CD4-positive, alpha-beta T cell treated with Interleukin-21 for 1 hour (primary cell): ENCODE results near the gene RAC3.

Experiments used
- DNase-seq: peaks from one replicate; pipeline ENCODE4 v3.0.0-alpha.2; 2020

RAC3 gene

GRCh38 chr17:82045936-82046484 lies 14.5 kb downstream of the RAC3 start:
- no peak for DNase-seq

DNA sequence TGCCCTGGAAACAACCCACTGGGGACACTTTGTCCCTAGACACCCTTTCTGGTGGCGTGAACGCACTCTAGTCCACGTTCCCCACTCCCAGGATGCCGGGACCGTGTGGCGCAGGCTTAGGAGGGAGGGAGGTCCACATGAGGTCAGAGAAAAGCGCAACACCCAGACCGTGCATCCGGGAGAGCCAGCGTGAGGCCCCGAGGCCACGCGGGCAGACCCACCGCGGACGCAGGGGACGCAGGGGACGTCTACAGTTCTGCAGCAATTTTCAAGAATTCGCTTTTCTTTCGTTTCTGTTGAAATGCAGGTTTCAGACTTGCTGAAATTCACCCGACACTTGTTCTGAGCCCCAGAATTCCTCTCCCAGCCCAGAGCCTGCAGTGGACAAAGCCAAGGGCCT lies 15.4 kb downstream of the RAC3 start:
- DNase-seq, result no peak

DNA sequence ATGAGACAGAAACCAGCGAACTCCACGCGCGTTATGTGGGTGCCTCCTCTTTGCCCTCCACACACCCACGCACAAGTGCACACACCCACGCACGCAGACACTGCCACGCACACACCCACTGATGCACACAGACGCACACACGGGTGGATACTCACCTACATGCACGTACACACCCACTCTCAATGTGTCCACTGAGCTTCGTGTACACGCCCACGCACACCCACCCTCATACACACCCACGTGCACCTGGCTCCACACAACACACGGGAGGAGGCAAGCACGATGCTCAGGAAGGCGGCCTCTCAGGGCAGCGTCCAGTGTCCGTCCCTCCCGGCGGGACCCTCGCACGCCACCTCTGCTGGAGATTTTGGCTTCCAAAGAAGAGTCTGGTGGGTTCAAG lies 15.9 kb downstream of the RAC3 start:
- DNase-seq, result no peak

- DNase-seq, result no peak
These were observed 16.6 kb downstream of the RAC3 start for GRCh38 chr17:82047914-82048570.

DNA sequence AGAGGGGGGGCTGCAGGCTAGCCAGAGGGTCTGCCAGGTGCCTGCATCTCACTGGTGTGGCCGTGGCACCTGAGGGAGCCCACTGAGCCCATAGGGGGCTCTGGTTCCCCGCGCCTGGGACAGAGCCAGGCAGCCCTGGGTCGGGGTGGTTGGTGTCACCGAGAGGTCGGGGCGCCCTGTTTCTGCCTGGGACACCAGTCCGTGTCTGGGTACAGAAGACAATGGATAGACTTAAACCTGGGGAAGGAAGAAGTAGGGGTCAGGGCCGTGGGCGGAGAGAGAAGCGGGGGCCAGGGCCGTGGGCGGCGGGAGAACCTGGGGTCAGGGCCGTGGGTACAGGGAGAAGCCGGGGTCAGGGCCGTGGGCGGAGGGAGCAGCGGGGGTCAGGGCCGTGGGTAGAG lies 17.1 kb downstream of the RAC3 start:
- DNase-seq, result no peak

GRCh38 chr17:82049106-82049505 lies 17.6 kb downstream of the RAC3 start:
- no peak for DNase-seq

- no peak for DNase-seq
These were observed 18.1 kb downstream of the RAC3 start for GRCh38 chr17:82049521-82049971.

DNA sequence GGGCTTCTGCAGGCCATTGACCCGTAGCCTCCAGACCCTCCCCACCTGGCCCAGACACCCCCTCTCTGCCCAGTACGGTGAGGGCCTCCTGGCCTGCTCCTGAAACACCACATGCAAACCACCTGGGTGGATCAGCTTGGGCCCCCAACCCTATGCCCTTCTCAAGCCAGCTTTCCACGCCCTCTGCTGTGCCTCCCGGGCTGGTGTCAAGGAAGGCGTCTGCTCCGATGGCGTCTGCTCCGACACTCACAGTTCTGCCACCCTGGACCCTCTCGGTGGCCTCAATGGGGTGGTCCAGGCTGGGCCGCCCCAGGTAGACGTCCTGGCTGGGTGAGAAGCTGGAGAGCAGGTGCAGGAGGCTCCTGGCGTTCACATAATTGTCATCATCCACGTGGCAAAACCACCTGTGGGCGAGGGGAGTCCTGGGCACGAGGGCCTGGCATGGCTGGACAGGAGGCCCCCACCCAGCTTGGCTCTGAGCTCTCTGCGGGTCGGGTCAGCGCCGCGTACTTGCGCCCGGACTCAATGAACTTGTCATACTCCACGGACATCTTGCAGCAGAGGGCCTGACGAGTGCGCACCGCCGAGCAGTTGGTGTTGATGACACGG lies 18.8 kb downstream of the RAC3 start:
- no peak for DNase-seq

DNA sequence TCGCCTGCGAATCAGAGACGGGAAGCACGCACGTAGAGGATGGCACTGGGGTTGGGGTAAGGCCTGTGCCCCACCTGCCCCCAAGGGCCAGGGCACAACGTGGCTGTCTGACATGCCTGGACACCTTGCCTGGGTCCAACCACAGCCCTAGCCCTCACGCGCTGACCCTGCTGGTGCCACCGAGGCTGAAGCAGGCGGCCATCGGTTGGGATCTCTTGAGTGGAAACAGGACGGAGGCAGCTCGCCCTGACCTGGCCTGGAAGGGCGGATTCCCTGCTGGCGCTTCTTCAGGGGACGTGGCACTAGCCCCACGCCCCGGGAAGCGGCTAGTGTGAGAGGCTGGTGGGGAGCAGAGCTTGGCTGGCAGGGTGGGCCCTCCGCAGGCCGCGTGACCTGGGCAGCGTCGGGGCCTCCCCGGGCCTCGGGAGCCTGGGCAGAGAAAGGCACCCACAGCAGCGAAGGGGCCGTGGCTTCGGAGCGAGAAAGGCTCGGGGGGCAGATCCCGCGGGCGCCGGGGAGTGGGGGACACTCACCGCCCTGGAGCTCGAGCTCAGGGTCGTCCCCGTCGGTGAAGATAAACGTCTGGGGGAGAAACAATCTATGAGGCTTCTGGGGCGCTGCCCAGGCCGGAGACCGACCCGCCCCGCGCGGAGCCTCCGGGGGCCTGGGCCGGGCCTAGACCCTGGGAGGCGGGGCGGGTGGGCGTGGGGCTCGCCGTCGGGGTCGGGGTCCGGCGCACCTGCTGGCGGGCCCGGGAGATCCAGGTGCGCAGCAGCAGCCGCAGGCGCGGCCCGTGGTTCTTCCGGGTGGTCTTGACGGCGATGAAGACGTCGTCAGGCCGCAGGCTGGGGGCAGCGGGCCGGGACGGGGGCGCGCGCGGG lies 19.5 kb downstream of the RAC3 start:
- no peak for DNase-seq

GRCh38 chr17:82051776-82052637 lies 20.5 kb downstream of the RAC3 start, which contains the start of the genes GPS1 and RFNG:
Gene GPS1, plus strand, starts transcription at chr17:82051898. Its CDS starts 34 bp downstream, at chr17:82051932.
Gene RFNG, minus strand, starts transcription at chr17:82051811. Its CDS starts 45 bp downstream, at chr17:82051766.
- peak; percentile 77 for DNase-seq

DNA sequence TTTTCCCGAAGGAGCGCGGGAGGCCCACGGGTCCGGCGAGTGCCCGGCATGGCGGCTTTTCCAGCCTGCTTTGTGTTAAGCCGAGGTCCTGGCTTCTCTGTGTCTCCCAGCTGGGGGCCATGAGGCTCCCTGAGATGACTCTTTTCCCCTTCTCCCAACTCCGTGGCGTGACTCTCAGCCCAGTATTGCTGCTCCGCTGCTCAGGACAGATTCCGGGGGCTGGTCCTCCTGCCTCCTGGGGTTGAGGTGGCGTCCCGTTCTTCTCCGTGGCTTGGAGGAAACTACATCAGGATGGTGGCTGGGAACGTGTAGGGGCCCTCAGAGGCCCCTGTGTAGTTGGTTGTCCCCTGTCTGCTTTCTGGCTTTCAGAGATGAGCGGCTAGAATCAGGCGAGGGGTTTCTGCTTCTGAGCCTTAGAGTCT lies 21.2 kb downstream of the RAC3 start:
- no peak for DNase-seq

GRCh38 chr17:82053130-82053529 lies 21.7 kb downstream of the RAC3 start:
- no peak for DNase-seq

GRCh38 chr17:82053556-82054263 lies 22.2 kb downstream of the RAC3 start:
- DNase-seq, result no peak

DNA sequence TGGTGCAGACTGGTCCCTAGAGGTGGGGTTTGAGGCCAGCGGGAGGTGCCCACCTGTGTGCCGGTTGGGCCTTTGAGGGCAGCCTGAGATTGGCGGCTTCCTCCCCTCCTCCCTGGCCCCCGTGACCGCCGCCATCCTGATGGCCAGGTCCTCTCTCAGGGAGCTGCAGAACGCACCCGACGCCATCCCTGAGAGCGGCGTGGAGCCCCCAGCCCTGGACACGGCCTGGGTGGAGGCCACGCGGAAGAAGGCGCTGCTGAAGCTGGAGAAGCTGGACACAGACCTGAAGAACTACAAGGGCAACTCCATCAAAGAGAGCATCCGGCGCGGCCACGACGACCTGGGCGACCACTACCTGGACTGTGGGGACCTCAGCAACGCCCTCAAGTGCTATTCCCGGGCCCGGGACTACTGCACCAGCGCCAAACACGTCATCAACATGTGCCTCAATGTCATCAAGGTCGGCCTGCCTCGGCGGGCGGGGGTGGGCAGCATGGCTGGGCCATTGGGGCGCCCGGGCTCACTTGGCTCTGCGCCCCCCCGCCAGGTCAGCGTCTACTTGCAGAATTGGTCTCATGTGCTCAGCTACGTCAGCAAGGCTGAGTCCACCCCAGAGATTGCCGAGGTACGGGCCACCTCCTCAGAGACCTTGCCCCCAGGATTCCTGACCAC lies 23.0 kb downstream of the RAC3 start:
- DNase-seq, result no peak

DNA sequence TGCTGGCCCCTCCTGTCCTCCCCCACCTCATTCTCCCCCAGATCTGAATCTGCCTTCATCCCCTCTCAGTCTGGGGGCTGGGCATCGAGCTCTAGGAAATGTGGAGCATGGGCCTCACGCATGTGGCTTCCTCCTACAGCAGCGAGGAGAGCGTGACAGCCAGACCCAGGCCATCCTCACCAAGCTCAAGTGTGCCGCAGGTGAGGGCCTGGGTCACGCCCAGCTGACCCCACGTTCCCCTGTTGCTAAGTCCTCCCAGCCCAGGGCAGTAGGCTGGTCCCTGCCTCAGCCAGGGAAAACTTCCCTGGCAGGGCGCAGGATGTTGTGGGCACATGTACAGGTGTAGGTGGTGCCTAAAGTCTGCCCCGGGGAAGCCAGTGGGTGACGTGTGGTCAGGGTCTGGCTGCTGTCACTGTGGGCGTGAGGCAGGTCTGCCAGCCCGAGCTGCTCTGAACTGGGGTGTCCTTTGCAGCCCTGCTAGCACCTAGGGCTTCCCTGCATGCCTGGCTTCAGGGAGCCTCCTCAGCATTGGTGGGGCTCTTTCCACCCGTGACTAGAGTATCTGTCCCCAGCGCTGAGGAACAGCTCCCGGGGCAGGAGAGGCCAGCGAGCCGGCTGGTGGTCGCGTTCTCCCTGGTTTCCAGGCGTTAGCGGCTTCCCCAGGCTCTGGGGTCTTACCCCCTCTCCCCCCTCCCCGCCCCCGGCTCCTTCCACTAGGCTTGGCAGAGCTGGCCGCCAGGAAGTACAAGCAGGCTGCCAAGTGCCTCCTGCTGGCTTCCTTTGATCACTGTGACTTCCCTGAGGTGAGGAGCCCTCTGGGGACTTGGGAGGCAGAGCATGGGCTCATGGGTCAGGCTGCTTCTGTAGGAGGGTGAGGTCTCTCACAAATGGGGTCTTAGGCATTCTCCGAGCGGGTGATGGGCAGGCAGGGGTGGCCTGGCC lies 23.8 kb downstream of the RAC3 start:
- no peak for DNase-seq

- DNase-seq, result no peak
These were observed 24.7 kb downstream of the RAC3 start for GRCh38 chr17:82055965-82056728.

DNA sequence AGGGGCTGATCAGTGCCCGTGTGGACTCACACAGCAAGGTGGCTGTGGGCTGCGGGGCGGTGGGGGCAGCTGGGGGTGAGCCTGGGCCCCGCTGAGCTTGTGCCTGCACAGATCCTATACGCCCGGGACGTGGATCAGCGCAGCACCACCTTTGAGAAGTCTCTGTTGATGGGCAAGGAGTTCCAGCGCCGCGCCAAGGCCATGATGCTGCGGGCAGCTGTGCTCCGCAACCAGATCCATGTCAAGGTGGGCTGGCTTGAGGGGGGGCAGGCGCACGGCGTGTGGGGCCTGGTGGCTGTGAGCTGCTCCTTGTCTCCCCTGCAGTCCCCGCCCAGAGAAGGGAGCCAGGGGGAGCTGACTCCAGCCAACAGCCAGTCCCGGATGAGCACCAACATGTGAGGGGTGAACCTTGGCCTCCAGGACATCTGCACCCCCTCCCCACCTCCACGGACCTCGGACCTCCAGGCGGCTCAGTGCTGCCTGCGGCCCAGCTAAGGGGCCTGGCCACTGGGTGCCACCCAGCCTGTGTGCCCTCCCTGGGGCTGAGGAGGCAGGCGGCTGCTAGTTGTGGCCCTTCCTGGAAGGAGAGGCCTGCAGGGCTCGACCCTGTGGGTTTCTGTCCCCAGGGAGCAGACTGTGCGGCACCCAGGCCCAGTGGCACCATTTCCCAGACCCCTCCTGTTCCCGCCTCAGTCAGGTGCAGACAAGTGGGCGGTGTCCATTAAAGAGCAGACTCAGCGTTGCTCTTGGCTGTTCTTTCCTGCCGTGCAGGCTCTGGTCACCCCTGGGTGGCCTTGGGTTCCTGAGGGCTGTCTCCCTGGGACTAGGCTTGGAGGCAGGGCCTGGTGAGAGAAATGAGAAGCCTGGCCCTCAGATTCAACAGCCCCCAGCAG lies 25.5 kb downstream of the RAC3 start:
- no peak for DNase-seq
